ENCODE results near the gene SHISAL2A.
"Not testable (repeated sequence)": the region's sequence is repeated elsewhere in the genome, so short reads cannot be mapped to it uniquely, and the experiment has no call there.

SHISAL2A gene

DNA sequence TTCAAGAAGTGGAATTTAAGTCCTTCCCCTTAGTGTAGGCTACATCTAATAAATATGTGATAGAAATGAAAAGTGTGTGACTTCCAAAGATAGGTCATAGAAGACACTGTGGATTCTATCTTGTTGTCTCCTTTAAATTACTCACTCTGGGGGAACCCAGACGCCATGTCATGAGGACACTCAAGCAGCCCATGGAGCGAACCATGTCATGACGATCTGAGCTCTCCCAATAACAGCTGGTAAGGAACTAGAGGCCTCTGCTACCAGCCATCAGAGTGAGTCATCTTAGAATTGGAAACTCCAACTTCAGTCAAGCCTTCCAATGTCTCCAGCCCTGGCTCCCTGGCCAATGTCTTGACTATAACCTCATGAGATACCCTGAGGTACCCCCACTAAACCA lies 58.9 kb downstream of the SHISAL2A start:
- no peak for DNase-seq

DNA sequence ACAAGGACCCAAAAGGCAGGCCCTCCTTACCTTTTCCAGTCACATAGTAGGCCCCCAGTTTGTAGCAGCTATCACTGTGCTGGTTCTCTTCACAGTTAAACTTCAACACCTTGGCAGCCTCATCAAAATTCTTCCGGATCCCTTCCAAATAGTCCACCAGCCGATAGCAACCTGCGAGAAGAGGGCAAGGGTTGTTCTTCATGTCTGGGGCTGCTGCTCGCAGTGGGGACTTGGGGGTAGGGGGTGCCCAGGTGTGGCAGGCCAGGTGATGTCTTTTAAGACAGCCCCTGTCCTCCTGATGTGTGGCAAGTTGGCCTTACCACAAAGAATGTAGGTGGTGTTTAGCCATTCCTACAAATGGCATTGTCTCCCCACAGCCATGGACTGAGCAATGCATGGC lies 59.7 kb downstream of the SHISAL2A start:
- no peak for DNase-seq

DNA sequence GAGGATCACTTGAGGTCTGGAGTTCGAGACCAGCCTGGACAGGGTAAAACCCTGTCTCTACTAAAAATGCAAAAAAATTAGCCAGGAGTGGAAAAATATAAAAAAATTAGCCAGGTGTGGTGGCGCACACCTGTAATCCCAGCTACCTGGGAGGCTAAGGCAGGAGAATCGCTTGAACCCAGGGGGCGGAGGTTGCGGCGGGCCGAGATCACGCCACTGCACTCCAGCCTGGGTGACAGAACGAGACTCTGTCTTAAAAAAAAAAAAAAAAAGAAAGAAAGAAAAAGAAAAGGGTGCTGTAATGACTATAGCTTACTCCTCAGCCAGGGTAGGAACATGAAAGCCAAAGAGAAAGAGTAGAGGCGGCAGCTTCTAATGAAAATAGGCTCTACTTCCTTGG lies 60.4 kb downstream of the SHISAL2A start:
- DNase-seq: not testable (repeated sequence)

- no peak for DNase-seq
Observed at GRCh38 chr1:52693843-52694242, 60.9 kb downstream of the SHISAL2A start.

- DNase-seq: no peak
Observed at GRCh38 chr1:52695627-52696026, 62.7 kb downstream of the SHISAL2A start.

DNA sequence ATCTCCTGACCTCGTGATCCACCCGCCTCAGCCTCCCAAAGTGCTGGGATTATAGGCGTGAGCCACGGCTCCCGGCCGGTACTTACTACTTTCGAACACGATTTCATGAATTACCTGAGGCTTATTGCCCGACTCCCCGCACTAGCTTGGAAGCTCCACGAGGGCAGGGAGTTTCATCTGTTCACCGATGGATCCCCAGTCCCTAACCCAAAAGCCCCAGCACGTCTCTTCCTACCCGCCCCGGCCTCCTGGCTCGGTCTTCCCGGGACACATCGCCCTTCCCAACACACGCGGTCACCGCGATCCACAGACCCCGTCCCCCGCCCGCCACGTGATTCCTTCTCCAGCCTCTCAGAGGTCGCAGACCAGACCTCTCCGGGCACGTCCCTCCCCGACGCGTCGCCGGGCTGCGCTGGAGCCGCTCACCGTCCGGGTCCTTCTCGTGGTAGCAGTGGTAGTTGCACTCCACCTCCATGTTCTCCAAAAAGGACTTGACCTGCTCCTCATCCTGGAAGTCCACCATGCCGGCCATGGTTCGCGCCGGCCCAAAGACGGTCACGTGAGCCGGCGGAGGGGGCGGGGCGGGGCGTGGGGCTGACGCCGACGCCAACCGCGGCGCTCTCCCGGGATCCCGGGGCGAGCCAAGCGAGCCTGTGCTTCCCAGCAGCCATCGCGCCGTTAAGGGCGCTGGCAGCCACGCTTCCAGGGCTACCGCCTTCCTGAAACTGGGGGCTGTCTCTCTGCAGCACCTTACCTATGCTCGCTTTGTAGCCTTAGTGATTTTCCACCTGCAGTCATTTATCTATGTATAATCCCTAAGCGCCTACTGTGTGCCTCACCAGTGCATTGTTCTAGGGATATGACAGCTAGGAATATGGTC lies 65.1 kb downstream of the SHISAL2A start, which contains the start of gene COA7:
Gene COA7 (minus strand): TSS at position 553 of the 880 bp plus-strand sequence. CDS start 21 bp downstream, at position 532.
- peak; percentile 77 for DNase-seq

DNA sequence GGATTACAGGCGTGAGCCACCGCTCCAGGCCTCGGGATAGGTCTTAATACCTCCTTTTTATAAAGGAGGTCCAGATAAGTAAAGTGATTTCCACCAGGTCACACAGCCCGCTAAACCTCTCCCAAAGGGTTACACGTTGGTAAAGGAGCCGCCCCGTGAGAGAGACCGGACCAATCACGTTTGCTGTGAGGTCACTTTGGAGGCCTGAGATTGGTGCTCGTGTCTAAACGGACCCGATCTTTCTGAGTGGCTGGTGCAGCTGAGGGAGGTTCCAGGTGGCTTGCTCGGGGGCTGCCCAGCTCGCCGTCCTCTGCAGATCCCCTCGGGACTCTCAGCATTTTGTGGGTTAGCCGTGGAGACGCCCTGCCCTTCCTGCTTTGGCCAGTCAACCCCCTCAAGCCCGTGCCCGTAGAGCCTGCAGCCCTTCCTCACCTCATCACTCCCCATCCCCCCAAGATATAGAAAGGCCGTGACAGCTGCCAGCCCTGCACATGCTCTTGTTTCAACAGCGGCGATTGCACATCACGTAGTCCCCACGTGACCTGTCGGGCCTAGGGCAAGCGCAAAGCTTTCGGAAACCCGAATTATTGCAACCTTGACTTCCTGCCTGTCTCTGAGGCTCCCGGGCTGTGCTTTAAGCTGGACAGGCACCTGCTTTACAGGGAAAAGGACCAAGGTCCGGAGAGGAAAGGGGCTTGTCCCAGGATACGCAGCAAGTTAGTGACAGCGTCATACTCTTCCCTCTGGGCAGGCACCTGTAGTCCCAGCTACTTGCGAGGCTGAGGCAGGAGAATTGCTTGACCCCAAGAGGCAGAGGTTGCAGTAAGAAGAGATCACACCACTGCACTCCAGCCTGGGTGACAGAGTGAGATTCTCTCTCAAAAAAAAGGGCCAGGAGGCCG lies 70.2 kb downstream of the SHISAL2A start:
- DNase-seq: peak; percentile 67

GRCh38 chr1:52706136-52706670 lies 73.2 kb downstream of the SHISAL2A start:
- DNase-seq: no peak
